CD14-positive monocyte (primary cell): ENCODE data around the gene IL1RAPL1. TPM values are rescaled to one million over a fixed set of nuclear protein-coding genes. Genes with fewer than 3 reads are reported as not detected.

Experiments
- DNase-seq, 3 donors: peaks; one replicate each; pipeline ENCODE4 v3.0.0-alpha.2; 2011 to 2022
- H2AFZ ChIP-seq: 2 replicates; pipeline ENCODE4 v1.6.0; 2012; ENCODE audit warnings: mild to moderate bottlenecking, low read depth, low read length, inconsistent platforms; ENCODE audit not compliant: insufficient read depth, poor library complexity, severe bottlenecking
- H3K27ac ChIP-seq, 2 donors: 1 replicate in 1 of 2; 2 replicates in 1 of 2; pipeline ENCODE4 v1.5.1; 2012 to 2013; ENCODE audit warnings: low read length in 2 of 2, control low read depth in 1 of 2, inconsistent platforms in 1 of 2, low read depth in 1 of 2, mild to moderate bottlenecking in 1 of 2
- H3K27me3 ChIP-seq, 2 donors: one replicate each; pipeline versions ENCODE4 v1.6.0 to v1.6.1; 2011 to 2013; ENCODE audit warnings: low read length in 2 of 2; ENCODE audit not compliant: control insufficient read depth in 2 of 2, insufficient read depth in 2 of 2
- H3K36me3 ChIP-seq, 2 donors: replicated peaks in 1 of 2; 1 replicate in 1 of 2; 2 replicates in 1 of 2; pipeline versions ENCODE4 v1.5.1 to v1.6.1; 2012 to 2013; ENCODE audit warnings: low read length in 2 of 2, control low read depth in 1 of 2, inconsistent platforms in 1 of 2, mild to moderate bottlenecking in 1 of 2; ENCODE audit not compliant: insufficient read depth in 2 of 2, control insufficient read depth in 1 of 2
- H3K4me1 ChIP-seq, 2 donors: 1 replicate in 1 of 2; 2 replicates in 1 of 2; pipeline versions ENCODE4 v1.5.1 to v1.6.1; 2012 to 2013; ENCODE audit warnings: low read length in 2 of 2, control low read depth in 1 of 2, inconsistent platforms in 1 of 2, mild to moderate bottlenecking in 1 of 2, moderate library complexity in 1 of 2; ENCODE audit not compliant: insufficient read depth in 2 of 2, control insufficient read depth in 1 of 2
- H3K4me2 ChIP-seq: replicated peaks from 2 replicates; pipeline ENCODE3; 2012; ENCODE audit warnings: low read length, moderate library complexity, mild to moderate bottlenecking; ENCODE audit not compliant: poor library complexity, severe bottlenecking; ENCODE audit errors: extremely low read depth
- H3K4me3 ChIP-seq, 3 experiments: fragments of 200-600 bp in 1 of 3; sonication (generic) in 1 of 3; replicated peaks in 1 of 3; 1 replicate in 2 of 3; 2 replicates in 1 of 3; pipeline ENCODE4 v1.5.1; 2011 to 2013; ENCODE audit warnings: low read length in 3 of 3, mild to moderate bottlenecking in 3 of 3, control low read depth in 2 of 3, low read depth in 2 of 3, inconsistent platforms in 1 of 3, moderate library complexity in 1 of 3
- H3K79me2 ChIP-seq: 2 replicates; pipeline ENCODE4 v1.6.0; 2012; ENCODE audit warnings: mild to moderate bottlenecking, control low read depth, inconsistent platforms, low read length, moderate library complexity; ENCODE audit not compliant: insufficient read depth
- H3K9ac ChIP-seq: 2 replicates; pipeline ENCODE4 v1.6.0; 2017; ENCODE audit warnings: low read length, mild to moderate bottlenecking; ENCODE audit not compliant: insufficient read depth, poor library complexity, severe bottlenecking
- H3K9me3 ChIP-seq, 2 donors: replicated peaks in 1 of 2; 1 replicate in 1 of 2; 2 replicates in 1 of 2; pipeline versions ENCODE4 v1.5.1 to v1.6.1; 2012 to 2013; ENCODE audit warnings: low read length in 2 of 2, control low read depth in 1 of 2; ENCODE audit not compliant: control insufficient read depth in 1 of 2, insufficient read depth in 1 of 2
- H4K20me1 ChIP-seq: 2 replicates; pipeline ENCODE4 v1.6.0; 2012; ENCODE audit warnings: mild to moderate bottlenecking, low read length, control low read depth, moderate library complexity; ENCODE audit not compliant: insufficient read depth
- H3K27ac Mint-ChIP-seq, 7 donors: one replicate each; pipeline ENCODE4 v1.8.0; 2020; ENCODE audit warnings: mild to moderate bottlenecking in 7 of 7, mixed read lengths in 7 of 7, moderate library complexity in 6 of 7, inconsistent platforms in 2 of 7
- H3K27me3 Mint-ChIP-seq, 3 donors: one replicate each; pipeline ENCODE4 v1.8.0; 2021 to 2022; ENCODE audit warnings: low read depth in 3 of 3, mild to moderate bottlenecking in 3 of 3, mixed read lengths in 3 of 3, moderate library complexity in 3 of 3, inconsistent platforms in 1 of 3
- H3K36me3 Mint-ChIP-seq, 2 donors: one replicate each; pipeline ENCODE4 v1.8.0; 2020; ENCODE audit warnings: mixed read lengths in 2 of 2, inconsistent platforms in 1 of 2, mild to moderate bottlenecking in 1 of 2
- H3K4me1 Mint-ChIP-seq: one replicate; pipeline ENCODE4 v1.8.0; 2020; ENCODE audit warnings: mild to moderate bottlenecking, mixed read lengths
- H3K4me3 Mint-ChIP-seq, 2 donors: one replicate each; pipeline ENCODE4 v1.8.0; 2020; ENCODE audit warnings: mild to moderate bottlenecking in 2 of 2, mixed read lengths in 2 of 2, moderate library complexity in 1 of 2
- H3K9me3 Mint-ChIP-seq, 7 donors: one replicate each; pipeline ENCODE4 v1.8.0; 2020 to 2022; ENCODE audit warnings: mixed read lengths in 7 of 7, mild to moderate bottlenecking in 6 of 7, moderate library complexity in 6 of 7, inconsistent platforms in 2 of 7
- WGBS: methylation state at CpG from one replicate; pipeline ENCODE4 v1.1.5; 2013; ENCODE audit warnings: missing lambda C conversion rate; ENCODE audit not compliant: insufficient coverage; 5-methylcytosine and 5-hydroxymethylcytosine counted together
- intact Hi-C, 2 donors: fragments of 100-400 bp; cut with micrococcal nuclease; formaldehyde crosslinking; loops; one replicate each; pipeline versions ENCODE4 v1.15.0 to v1.15.1; 2023
- polyA plus RNA-seq, 3 donors: library from polyadenylated mRNA; depleted of rRNA in 1 of 3; unstranded in 2 of 3; stranded (reverse) in 1 of 3; fragments of 300-500 nt in 2 of 3; fragments of >200 nt in 1 of 3; fragmentation: Illumina TruSeq in 2 of 3; gene quantifications; 1 replicate in 2 of 3; 2 replicates in 1 of 3; pipeline ENCODE4 v1.2.3, GENCODE V29; 2012 to 2021
- TF ChIP-seq, protein P1 (sequence below): fragments of 200-600 bp; IDR thresholded peaks from one replicate; pipeline ENCODE4 v1.8.0; 2022; ENCODE audit warnings: antibody characterized with exemption, mild to moderate bottlenecking

IL1RAPL1 gene
- polyA plus RNA-seq, 3 donors, result not detected

DNA sequence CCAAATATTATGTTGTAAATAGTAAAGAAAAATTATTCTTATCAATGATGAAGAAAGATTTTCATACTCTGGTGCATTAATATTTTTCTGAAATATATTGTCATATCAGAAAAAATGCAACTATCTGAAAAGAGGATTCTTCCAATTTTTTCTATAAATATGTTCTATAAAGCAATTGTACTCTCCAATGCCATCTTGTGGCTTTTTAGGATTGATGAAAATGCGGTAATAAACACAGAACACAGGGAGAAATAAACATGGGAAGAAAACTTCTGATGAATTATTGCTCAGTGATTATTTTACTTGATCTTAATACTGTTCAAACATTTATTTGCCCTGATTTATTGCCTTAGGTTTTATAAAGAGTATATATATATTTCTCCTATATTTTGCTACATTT, 215.4 kb downstream of the IL1RAPL1 start:
- intact Hi-C loops, result no loop called here
- Histone ChIP-seq H3K36me3 (no peaks in the 10 kb centered on the region), H3K27me3 (no peaks in the 10 kb centered on the region), H2AFZ (no peak overlapping the region), H3K4me1 (no peaks in the 10 kb centered on the region), H3K4me2 (no peak overlapping the region), H4K20me1 (no peaks in the 10 kb centered on the region), H3K9me3 (no peaks in the 10 kb centered on the region), H3K4me3 (no peak overlapping the region), H3K9ac (no peak overlapping the region), H3K27ac (no peak overlapping the region), H3K79me2 (no peaks in the 10 kb centered on the region)
- Mint-ChIP-seq H3K27me3 (peaks cover 0 to 2% (median 0%) of the 10 kb centered on the region in 3 donors), H3K9me3 (peaks cover 0 to 2% (median 0%) of the 10 kb centered on the region in 7 donors), H3K27ac (no peak overlapping the region), H3K4me1 (no peaks in the 10 kb centered on the region), H3K36me3 (no peaks in the 10 kb centered on the region), H3K4me3 (no peak overlapping the region)
- TF ChIP-seq, protein P1, sequence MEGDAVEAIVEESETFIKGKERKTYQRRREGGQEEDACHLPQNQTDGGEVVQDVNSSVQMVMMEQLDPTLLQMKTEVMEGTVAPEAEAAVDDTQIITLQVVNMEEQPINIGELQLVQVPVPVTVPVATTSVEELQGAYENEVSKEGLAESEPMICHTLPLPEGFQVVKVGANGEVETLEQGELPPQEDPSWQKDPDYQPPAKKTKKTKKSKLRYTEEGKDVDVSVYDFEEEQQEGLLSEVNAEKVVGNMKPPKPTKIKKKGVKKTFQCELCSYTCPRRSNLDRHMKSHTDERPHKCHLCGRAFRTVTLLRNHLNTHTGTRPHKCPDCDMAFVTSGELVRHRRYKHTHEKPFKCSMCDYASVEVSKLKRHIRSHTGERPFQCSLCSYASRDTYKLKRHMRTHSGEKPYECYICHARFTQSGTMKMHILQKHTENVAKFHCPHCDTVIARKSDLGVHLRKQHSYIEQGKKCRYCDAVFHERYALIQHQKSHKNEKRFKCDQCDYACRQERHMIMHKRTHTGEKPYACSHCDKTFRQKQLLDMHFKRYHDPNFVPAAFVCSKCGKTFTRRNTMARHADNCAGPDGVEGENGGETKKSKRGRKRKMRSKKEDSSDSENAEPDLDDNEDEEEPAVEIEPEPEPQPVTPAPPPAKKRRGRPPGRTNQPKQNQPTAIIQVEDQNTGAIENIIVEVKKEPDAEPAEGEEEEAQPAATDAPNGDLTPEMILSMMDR, result no peak
- DNase-seq, result no peak
- WGBS, result no CpG with 5 or more reads among the region's 1 CpG

DNA sequence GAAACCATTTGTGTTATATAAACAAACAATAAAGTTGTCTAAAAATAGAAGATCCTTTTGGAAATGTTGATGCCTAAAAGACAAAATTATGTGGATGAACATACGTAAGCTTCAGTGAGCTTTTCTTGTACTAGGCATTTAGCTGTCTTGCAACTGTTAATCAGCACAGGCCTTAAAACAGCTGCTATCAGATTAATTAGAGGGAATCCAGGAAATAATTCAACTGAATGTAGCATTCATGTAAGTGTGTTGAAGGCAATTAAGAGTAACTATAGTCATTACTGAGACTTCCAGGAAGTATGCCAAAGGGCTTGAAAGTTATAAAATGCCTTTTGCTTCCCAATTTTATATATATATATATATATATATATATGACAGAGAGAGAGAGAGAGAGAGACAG, 248.7 kb downstream of the IL1RAPL1 start:
- intact Hi-C loops, result no loop called here
- Mint-ChIP-seq H3K4me3 (no peak overlapping the region), H3K36me3 (no peaks in the 10 kb centered on the region), H3K27ac (no peak overlapping the region), H3K4me1 (no peaks in the 10 kb centered on the region), H3K27me3 (no peaks in the 10 kb centered on the region), H3K9me3 (no peaks in the 10 kb centered on the region)
- Histone ChIP-seq H3K4me1 (no peaks in the 10 kb centered on the region), H2AFZ (no peak overlapping the region), H3K36me3 (no peaks in the 10 kb centered on the region), H3K9me3 (no peaks in the 10 kb centered on the region), H3K4me3 (no peak overlapping the region), H3K27me3 (no peaks in the 10 kb centered on the region), H3K27ac (no peak overlapping the region), H3K9ac (no peak overlapping the region), H3K79me2 (no peaks in the 10 kb centered on the region), H3K4me2 (no peak overlapping the region), H4K20me1 (no peaks in the 10 kb centered on the region)
- TF ChIP-seq, protein P1, result no peak
- no peak for DNase-seq
- WGBS, result 100% methylated on average over 1 of the region's 1 CpG
